ENCODE data around the gene GRID1.

GRID1 gene

DNA sequence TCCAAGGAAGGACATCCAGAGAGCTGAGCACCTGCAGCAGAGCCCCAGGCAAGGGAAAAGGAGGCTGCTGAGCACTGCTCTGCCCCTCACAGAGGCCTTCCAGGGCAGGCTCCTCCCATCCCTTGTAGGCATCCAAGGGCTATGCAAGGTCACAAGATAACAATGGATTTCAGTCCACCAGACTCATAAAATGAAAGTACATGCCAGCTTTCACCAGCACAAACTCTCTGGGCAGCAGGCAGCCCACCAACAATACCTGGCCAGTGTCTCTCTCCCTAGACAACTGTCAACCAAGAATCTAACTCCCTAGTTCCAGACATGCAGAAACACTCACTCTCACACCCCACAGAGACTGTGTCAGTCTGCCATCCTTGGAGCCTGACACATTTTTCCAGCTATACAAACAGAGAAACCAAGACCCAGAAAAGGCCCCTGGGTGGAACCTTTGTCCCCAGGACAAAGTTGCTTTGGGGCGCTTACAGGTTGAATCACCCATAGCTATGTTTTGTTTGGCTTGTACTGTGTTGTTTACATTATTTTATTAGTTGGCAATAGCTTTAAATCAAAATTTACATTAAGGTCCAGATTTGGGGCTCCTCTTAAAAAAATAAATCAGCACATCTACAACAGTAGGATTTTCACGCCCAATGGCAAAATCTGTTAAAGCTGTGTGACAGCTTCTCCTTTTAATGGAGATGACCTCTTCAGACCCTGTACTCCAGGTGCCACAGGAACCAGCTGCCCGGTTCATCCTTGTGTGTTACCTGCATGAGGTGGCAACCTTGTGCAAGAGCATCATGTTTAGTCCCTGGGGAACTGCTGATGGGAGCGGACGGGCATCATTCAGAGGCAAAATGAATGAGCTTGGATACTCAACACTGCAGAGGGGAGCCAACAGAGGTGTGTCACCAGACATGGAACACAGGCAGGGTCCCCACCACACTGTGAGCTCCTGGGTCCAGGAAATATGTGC is 5.2 kb downstream of the GRID1 start:
- no peak for TF ChIP-seq EZH2phosphoT487 (IDR thresholded peaks at IDR 0.05; ENCODE audit: low read length)
- TF ChIP-seq, protein P1, sequence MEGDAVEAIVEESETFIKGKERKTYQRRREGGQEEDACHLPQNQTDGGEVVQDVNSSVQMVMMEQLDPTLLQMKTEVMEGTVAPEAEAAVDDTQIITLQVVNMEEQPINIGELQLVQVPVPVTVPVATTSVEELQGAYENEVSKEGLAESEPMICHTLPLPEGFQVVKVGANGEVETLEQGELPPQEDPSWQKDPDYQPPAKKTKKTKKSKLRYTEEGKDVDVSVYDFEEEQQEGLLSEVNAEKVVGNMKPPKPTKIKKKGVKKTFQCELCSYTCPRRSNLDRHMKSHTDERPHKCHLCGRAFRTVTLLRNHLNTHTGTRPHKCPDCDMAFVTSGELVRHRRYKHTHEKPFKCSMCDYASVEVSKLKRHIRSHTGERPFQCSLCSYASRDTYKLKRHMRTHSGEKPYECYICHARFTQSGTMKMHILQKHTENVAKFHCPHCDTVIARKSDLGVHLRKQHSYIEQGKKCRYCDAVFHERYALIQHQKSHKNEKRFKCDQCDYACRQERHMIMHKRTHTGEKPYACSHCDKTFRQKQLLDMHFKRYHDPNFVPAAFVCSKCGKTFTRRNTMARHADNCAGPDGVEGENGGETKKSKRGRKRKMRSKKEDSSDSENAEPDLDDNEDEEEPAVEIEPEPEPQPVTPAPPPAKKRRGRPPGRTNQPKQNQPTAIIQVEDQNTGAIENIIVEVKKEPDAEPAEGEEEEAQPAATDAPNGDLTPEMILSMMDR (IDR thresholded peaks at IDR 0.05; ENCODE audit: low read length): no peak
- Histone ChIP-seq H3K4me3 (ENCODE audit: low read length) (no peak overlapping the region), H3K9me2 (replicated peaks; ENCODE audit: insufficient read depth, low read length) (no peaks in the 10 kb centered on the region), H3K36me3 (replicated peaks; ENCODE audit: insufficient read depth, low read length) (no peaks in the 10 kb centered on the region), H3K4me2 (ENCODE audit: low read depth, low read length) (no peak overlapping the region), H3K27me3 (replicated peaks; ENCODE audit: insufficient read depth, low read length) (peaks cover 19% of the 10 kb centered on the region), H3K9me3 (replicated peaks; ENCODE audit: insufficient read depth, low read length) (no peaks in the 10 kb centered on the region), H3K4me1 (ENCODE audit: low read length) (no peaks in the 10 kb centered on the region), H3K27ac (ENCODE audit: low read length) (no peak overlapping the region), H4K20me1 (ENCODE audit: insufficient read depth, low read length) (no peaks in the 10 kb centered on the region), H2AFZ (ENCODE audit: low read length) (no peak overlapping the region), H3K9ac (ENCODE audit: low read length) (no peak overlapping the region), H3F3A (ENCODE audit: insufficient read depth, low read length) (no peaks in the 10 kb centered on the region), H3K79me2 (ENCODE audit: low read length) (no peaks in the 10 kb centered on the region)
- DNase-seq: no peak

DNA sequence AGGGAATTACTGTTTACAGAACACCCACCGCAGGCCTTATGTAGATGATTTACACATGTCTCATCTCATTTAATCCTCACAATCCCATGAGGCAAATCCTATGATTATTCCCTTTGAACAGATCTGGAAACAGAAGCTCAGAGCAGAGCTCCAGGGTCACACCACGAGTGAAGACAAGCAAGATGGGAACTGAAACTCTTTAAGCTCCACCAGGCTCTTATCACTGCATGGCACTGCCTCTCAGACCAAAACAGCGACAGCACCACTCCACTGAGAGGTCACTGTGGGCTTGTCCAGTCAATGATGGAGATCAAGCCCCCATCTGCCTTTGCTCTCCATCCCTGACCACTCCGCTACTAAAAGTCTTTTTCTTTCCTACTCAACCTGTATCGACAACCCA is 5.9 kb downstream of the GRID1 start:
- Histone ChIP-seq H3K4me1 (ENCODE audit: low read length) (no peaks in the 10 kb centered on the region), H3K9ac (ENCODE audit: low read length) (no peak overlapping the region), H2AFZ (ENCODE audit: low read length) (no peak overlapping the region), H3K79me2 (ENCODE audit: low read length) (no peaks in the 10 kb centered on the region), H3K4me3 (ENCODE audit: low read length) (no peak overlapping the region), H4K20me1 (ENCODE audit: insufficient read depth, low read length) (no peaks in the 10 kb centered on the region), H3K9me2 (replicated peaks; ENCODE audit: insufficient read depth, low read length) (no peaks in the 10 kb centered on the region), H3K36me3 (replicated peaks; ENCODE audit: insufficient read depth, low read length) (no peaks in the 10 kb centered on the region), H3K4me2 (ENCODE audit: low read depth, low read length) (no peak overlapping the region), H3K27ac (ENCODE audit: low read length) (no peak overlapping the region), H3K9me3 (replicated peaks; ENCODE audit: insufficient read depth, low read length) (no peaks in the 10 kb centered on the region), H3F3A (ENCODE audit: insufficient read depth, low read length) (no peaks in the 10 kb centered on the region), H3K27me3 (replicated peaks; ENCODE audit: insufficient read depth, low read length) (peaks cover 17% of the 10 kb centered on the region)
- DNase-seq: no peak
- no peak for TF ChIP-seq EZH2 (optimal IDR thresholded peaks at IDR 0.05; ENCODE audit: low read depth, low read length)
- no peak for TF ChIP-seq EZH2phosphoT487 (IDR thresholded peaks at IDR 0.05; ENCODE audit: low read length)
- TF ChIP-seq, protein P1 (IDR thresholded peaks at IDR 0.05; ENCODE audit: low read length): no peak

DNA sequence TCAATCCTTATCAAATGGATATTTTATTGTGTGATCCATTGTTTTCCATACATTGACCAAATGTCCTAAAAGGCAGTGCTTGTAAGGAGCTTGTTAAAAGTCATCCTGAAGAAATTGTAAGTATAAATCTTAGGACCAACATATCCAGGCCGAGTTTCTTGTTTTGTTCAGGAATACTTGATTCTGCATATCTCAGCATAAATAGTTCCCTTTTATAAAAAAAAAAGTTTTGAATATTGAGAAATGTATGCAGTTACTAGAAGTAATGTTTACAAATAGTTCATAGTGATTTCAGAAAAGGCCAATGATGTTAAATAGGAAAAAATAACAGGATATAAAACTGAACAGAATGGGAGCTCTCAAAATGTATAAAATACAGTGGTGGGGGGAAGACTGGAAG is 6.6 kb downstream of the GRID1 start:
- Histone ChIP-seq H3K4me2 (ENCODE audit: low read depth, low read length) (no peak overlapping the region), H3K4me3 (ENCODE audit: low read length) (no peak overlapping the region), H3K9ac (ENCODE audit: low read length) (no peak overlapping the region), H4K20me1 (ENCODE audit: insufficient read depth, low read length) (no peaks in the 10 kb centered on the region), H3K9me3 (replicated peaks; ENCODE audit: insufficient read depth, low read length) (no peaks in the 10 kb centered on the region), H3F3A (ENCODE audit: insufficient read depth, low read length) (no peaks in the 10 kb centered on the region), H3K9me2 (replicated peaks; ENCODE audit: insufficient read depth, low read length) (no peaks in the 10 kb centered on the region), H3K27ac (ENCODE audit: low read length) (no peak overlapping the region), H3K79me2 (ENCODE audit: low read length) (no peaks in the 10 kb centered on the region), H3K36me3 (replicated peaks; ENCODE audit: insufficient read depth, low read length) (no peaks in the 10 kb centered on the region), H3K27me3 (replicated peaks; ENCODE audit: insufficient read depth, low read length) (peaks cover 10% of the 10 kb centered on the region), H3K4me1 (ENCODE audit: low read length) (no peaks in the 10 kb centered on the region), H2AFZ (ENCODE audit: low read length) (no peak overlapping the region)
- TF ChIP-seq, protein P1 (IDR thresholded peaks at IDR 0.05; ENCODE audit: low read length): no peak
- TF ChIP-seq EZH2phosphoT487 (IDR thresholded peaks at IDR 0.05; ENCODE audit: low read length): no peak
- TF ChIP-seq EZH2 (optimal IDR thresholded peaks at IDR 0.05; ENCODE audit: low read depth, low read length): no peak
- no peak for DNase-seq
